ENCODE measurements around the gene BCL6B. TPM values are rescaled to one million over a fixed set of nuclear protein-coding genes. Genes with fewer than 3 reads are reported as not detected.
"Not testable (repeated sequence)": the region's sequence is repeated elsewhere in the genome, so short reads cannot be mapped to it uniquely, and the experiment has no call there.

The BCL6B gene
- total RNA-seq (2021) = 11.4 to 13.5 TPM (median 12.3 TPM) in 3 replicates
- Bru-seq, nascent RNA = percentile 59 among the genes with signal in this experiment
- long read RNA-seq, experiment 1, transcript BCL6B-201 (9 exons, 3,555 nt) = major isoform, 11 of 24 reads
- long read RNA-seq, experiment 1, partial matches to known transcripts = 6 of 24 reads
- long read RNA-seq, experiment 1, other reads (novel, unspliced or antisense) = 7 of 24 reads
- long read RNA-seq, experiment 2, partial matches to known transcripts = 3 of 13 reads
- long read RNA-seq, experiment 2, other reads (novel, unspliced or antisense) = 8 of 13 reads
- long read RNA-seq, experiment 3, partial matches to known transcripts = 1 of 2 reads
- long read RNA-seq, experiment 3, other reads (novel, unspliced or antisense) = 1 of 2 reads

- peaks cover 44% of the 10 kb centered on the region for H3K27me3 Mint-ChIP-seq (ENCODE audit: low read depth)
- CTCF ChIA-PET = interaction anchor here (0.7 to 3.2 kb wide), 30 partner anchors 8 to 321 kb away, joined by 3 to 34 read pairs (median 5); partner anchors contain the start of genes ALOX12, NEURL4 and SLC16A13
- H3K9me3 Mint-ChIP-seq = no peaks in the 10 kb centered on the region
- no peak for TF ChIP-seq ZNF532 (CRISPR knock-in tag; IDR thresholded peaks at IDR 0.05; ENCODE audit: borderline replicate concordance)
- no peak for TF ChIP-seq FOXJ3 (CRISPR knock-in tag; IDR thresholded peaks at IDR 0.05; ENCODE audit: borderline replicate concordance)
- TF ChIP-seq IRF1 (CRISPR knock-in tag; IDR thresholded peaks at IDR 0.05) = 0 out of 2 replicates have a peak, but pooled peaks have one; percentile 36
- no peak for TF ChIP-seq IRF2 (CRISPR knock-in tag; IDR thresholded peaks at IDR 0.05; ENCODE audit: borderline replicate concordance, low read depth)
- TF ChIP-seq AFF4 (CRISPR knock-in tag; IDR thresholded peaks at IDR 0.05; ENCODE audit: borderline replicate concordance) = no peak
- TF ChIP-seq MAX (CRISPR knock-in tag; IDR thresholded peaks at IDR 0.05) = 0 out of 2 replicates have a peak, but pooled peaks have one; percentile 2
- 0 out of 2 replicates have a peak, but pooled peaks have one; percentile 14 for TF ChIP-seq ETV6 (CRISPR knock-in tag; IDR thresholded peaks at IDR 0.05)
- no peak for TF ChIP-seq ZSCAN18 (CRISPR knock-in tag; IDR thresholded peaks at IDR 0.05)
- TF ChIP-seq MYBL2 (CRISPR knock-in tag; IDR thresholded peaks at IDR 0.05) = no peak
- H3K27ac Mint-ChIP-seq = peak within 1 kb of the TSS; percentile 93
- H3K4me3 Mint-ChIP-seq = peak within 1 kb of the TSS; percentile 91
- peak; percentile 65 for DNase-seq (ENCODE audit: low spot score)
- H3K36me3 Mint-ChIP-seq = peaks cover 18% of the 10 kb centered on the region
- peaks cover 50% of the 10 kb centered on the region for H3K4me1 Mint-ChIP-seq
- ATAC-seq = no peak; the same call in 1 of the 2 replicates
- POLR2A ChIA-PET = interaction anchor here (0.6 to 1.6 kb wide), 3 partner anchors 13 to 836 kb away, joined by 3 to 10 read pairs (median 4); partner anchors contain the start of gene SLC16A13
Observed at GRCh38 chr17:7022781-7023571, at the start of gene BCL6B. Gene BCL6B (plus strand): TSS chr17:7023050. CDS start chr17:7023672, 622 bp downstream.

GRCh38 chr17:6979440-6979839, 43.4 kb upstream of the BCL6B start:
- H3K9me3 Mint-ChIP-seq; H3K36me3 Mint-ChIP-seq; DNase-seq (ENCODE audit: low spot score); POLR2A ChIA-PET; H3K27ac Mint-ChIP-seq; CTCF ChIA-PET; H3K4me3 Mint-ChIP-seq; ATAC-seq; H3K4me1 Mint-ChIP-seq: not testable (repeated sequence)
- H3K27me3 Mint-ChIP-seq (ENCODE audit: low read depth) = peaks cover 25% of the 10 kb centered on the region

Data from WTC11 (cell line).